Kidney glomerular epithelial cell (primary cell): Measurements from ENCODE around the gene OR6N1.

Experiments
- DNase-seq: peaks from one replicate; lab custom pipeline; 2025; lab: John Stamatoyannopoulos, UW

The OR6N1 gene

DNA sequence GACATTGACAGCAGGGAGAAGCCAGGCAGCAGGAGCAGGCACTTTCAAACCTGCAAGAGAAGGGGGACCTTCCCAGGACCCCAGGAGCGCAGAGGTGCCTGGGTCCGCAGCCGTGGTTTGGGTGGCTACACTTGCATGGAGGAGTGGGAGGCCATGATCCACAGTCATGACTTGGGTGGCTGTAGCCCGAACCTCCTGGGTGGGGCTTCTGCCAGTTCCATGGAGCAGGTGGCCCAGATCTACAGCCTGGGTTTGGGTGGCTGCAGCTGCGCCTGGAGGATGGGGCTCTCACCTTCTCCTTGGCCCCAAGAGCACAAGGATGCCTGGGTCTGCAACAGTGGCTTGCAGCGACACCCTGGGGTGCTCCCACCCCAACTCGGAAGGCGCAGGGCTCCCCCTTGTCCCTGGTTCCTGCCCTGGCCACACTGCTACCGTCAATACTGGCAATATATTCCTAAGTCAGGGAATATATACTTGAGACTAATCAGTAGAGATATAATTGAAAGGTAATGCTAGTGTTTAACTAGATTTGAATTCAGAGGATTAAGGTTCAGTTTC, 19.8 kb downstream of the OR6N1 start:
- no peak for DNase-seq

DNA sequence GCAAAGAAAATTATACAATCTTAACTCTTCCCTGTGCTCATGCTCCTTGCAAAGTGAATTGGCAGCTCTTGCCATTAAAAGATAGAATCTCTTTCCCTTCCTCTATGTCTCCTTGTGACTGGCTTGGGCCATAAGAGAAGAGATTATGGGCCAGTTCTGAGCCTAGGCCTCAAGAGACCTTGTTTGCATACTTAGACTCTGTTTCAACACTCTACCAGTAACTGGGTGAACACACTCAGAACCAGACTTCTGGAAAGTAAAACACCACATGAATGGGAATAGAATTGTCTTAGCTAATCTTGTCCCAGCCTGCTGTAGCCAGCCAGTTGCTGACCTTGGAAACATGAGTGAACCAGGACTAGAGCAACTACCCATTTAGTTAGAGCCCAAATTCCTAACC, 36.1 kb downstream of the OR6N1 start:
- DNase-seq, result no peak

DNA sequence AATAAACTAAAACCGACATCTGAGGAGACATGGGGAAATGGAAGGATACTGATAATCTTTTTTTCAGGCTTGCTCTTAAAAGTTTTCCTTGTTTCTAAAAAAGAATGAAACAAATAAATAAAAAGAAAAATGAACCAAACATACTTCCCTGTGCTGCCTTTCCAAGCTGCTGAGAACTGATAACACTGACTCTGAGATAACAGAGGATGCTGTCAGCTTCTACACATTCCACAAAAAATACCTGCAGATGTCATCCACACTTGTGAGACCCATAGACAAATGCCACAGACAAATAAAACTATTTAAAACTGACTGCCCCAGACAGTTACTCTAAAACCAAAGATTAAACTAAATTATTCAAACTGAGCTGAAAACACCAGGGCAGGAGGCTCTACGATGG, 39.5 kb downstream of the OR6N1 start:
- no peak for DNase-seq

DNA sequence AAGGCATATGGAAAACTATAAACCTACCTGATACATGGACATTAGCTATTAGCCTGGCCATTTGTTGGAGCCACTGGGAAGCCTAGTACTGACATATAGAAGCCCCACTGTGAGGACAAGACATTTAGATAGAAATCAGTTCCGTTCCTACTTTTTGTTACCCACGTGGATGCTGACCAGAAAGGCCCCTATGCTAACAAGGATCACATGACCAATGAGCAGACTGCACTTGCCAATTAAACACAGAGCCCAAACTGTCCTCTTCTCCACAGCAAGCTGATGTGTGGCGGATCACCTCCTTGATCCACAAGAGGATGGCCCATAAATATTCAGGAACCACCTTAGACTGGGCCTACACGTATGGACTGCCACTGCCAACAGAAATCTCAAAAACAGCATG, 40.3 kb downstream of the OR6N1 start:
- no peak for DNase-seq

DNA sequence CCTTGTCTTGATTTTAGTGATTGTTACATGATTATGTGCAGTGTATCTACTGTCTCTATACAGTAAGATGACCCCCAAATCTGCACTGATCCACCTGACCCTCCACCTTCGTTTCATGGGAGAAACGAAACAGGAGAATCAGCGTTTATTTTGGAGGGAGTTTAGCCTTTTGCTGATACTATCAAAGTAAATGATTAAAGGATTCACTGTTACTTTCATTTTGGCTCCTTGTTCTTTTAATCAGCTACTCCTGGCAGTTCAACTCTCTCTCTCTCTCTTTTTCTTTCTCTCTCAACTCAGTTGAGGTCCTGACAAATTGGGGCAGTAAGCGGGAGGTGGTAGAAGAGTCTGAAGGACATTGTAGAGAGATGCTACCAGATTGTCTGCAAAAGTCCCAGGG, 41.5 kb downstream of the OR6N1 start:
- DNase-seq, result no peak

DNA sequence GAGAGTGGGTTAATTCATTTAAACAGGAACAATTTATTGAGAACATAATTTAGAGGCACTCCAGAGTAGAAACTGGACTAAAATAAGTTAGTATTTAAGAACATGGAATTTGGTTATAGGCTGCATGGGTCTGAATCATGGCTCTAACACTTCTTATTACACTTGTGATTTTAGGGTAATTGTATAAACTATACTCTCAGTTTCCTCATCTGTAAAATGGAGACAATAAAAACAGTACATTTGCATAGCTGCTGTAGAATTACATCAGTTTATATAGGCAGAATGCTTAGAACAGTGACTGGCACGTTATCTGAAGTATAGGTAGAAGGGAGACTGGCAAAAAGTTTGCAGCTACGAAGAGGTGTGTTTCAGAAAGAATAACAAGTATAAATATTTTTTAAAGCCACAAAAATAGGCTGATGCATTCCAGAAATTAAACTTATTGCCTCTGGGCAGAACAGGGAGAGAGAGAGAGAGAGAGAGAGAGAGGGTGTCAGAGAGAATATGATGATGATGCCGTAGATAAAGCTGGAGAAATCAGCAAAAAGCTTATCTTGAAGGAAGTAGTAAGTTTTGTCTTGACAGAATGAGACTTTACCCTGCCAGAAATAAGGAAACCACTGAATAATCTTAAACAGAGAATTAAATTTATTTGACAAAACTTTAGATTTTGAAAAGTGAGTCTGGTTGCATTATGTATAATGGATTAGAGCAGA, 43.3 kb downstream of the OR6N1 start:
- no peak for DNase-seq

DNA sequence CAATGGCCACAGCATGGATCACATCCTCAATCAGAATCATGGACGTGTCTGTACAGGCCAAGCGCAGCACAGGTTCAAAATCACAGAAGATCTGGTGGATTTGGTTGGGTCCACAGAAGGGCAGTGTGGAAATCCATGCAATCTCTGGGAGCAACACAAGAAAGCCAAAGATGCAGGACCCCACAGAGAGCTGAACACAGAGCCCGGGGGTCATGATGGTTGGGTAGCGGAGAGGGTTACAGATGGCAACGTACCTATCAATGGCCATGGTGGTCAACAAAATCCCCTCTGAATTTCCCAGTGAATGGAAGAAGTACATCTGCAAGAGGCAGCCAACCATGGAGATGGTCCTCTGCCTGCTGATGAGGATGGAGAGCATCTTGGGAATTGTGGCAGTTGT, 47.6 kb downstream of the OR6N1 start:
- DNase-seq, result no peak

DNA sequence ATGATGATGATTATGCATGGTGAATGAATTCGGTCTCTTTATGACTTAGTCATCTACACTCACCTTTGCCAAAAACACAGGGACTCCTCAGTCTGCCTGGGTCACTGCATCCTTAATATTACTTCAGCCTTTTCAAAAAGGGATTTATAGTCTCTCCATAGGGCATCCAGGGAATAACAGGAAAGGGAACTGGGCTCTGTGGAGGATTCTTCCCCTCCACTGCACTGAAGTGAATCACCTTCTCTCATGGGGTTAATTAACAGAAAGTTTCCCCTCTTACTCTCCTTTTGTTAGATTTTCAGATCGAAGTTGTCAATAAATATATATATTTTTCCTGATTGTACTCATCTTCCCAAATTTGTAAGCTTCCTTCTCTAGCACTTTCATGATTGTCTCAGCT, 51.4 kb downstream of the OR6N1 start, which contains the start of gene OR6K3:
OR6K3 (minus strand) TSS at position 101 of the 400 bp plus-strand sequence. CDS start 2,605 bp downstream, outside the sequence.
- no peak for DNase-seq

DNA sequence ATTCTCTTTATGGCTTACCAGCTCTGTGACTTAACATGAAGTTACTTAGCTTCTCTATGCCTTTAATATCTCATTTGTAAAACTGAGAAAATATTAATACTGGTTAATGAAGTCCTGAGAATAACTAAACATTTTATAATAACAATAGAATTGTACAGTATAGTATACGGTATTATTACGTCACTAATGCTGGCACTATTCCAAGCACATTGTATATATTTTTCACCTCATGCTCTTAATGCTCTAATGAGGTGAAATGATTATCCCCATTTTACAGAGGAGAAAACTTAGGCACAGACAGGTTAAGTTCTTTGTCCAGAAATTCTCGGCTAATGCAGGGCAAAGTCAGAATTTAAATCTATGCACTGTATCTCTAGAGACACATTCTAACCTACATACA, 52.3 kb downstream of the OR6N1 start:
- no peak for DNase-seq

DNA sequence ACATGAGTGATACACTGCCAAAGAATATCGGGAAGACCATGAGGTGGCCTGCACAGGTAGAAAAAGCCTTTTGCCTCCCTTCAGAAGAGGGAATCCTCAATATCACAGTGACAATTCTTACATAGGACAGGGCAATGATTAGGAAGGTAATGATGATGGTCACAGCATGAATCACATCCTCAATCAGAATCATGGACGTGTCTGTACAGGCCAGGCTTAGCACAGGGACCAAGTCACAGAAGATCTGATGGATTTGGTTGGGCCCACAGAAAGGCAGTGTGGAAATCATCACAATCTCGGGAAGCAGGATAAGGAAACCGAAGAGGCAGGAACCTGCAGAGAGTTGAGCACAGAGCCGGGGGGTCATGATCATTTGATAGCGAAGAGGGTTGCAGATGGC, 54.7 kb downstream of the OR6N1 start:
- no peak for DNase-seq

DNA sequence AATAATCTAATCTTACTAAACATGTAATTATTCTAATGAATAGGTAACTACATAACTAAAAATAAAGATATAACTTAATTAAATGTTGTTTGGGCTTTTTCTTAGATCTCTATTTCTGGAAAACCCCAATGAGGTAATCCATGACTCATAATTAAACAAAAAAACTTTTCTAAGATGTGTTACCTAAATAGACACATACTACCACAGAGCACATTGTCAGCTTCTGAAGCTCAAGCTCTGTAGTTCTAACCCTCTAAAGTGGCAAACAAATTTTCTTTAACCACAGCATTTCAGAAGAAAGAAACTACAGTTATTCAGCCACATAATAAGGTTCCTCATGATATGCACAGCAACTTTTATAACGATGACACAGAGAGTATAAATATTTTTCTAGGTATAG, 55.7 kb downstream of the OR6N1 start:
- DNase-seq, result peak; percentile 34

DNA sequence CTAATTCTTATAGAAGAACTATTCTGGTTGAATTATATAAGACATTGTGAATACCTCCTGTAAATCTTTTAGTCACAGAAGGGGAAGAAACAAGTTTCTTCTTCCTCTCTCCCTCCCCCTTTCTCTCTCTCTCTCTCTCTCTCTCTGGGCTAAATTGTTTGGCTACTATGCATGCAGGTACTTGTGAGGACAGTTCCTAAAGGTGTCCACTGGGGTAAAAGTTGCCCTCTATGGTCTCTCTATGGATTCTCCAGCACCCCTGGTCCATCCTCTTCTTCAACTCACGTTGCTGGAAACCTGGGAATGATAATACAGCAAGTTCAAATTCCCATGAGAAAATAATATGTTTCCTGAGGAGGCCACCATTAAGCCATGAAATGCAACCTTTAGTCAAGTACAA, 57.2 kb downstream of the OR6N1 start:
- no peak for DNase-seq
